NCI-H146 (cell line): ENCODE data around the gene YAP1.
"Not testable (repeated sequence)": the region's sequence is repeated elsewhere in the genome, so short reads cannot be mapped to it uniquely, and the experiment has no call there.

Experiments used
- DNase-seq: peaks from one replicate; lab custom pipeline; 2025; lab: John Stamatoyannopoulos, UW

YAP1 gene

DNA sequence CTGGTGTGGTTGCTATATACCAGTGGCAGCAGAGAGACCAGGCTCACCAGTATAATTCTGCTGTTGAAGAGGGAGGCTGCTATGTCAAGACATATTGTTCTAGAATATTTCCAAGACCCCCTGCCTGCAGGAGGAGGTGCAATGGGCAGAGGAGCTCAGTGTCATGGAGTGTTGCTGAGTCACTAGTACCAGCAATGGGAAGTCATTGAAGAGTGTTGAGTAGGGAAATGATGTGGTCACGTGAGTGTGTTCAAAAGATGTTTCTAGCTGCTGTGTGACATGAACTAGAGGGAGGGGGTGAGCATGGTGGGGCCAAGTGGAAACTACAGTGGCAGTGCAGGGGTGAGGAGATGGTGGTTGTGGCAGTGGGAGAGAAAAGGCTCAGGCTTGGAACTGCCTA, 130.8 kb downstream of the YAP1 start:
- DNase-seq: no peak

DNA sequence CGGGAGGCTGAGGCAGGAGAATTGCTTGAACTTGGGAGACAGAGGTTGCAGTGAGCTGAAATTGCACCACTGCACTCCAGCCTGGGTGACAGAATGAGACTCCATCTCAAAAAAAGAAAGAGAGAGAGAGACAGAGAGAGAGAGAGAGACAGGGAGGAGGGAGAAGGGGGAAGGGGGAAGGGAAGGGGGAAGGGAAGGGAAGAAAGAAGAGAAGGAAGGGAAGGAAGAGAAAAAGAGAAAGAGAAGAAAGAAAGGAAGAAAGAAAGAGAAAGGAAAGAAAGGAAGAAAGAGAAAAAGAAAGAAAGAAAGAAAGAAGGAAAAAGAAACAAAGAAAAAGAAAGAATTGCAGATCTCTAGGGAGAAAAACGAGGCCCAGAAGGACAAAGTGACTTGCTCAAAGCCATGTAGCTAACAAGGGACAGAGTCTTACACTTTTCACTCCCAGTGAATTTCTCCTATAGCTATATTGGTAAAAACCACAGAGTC, 133.2 kb downstream of the YAP1 start:
- no peak for DNase-seq

DNA sequence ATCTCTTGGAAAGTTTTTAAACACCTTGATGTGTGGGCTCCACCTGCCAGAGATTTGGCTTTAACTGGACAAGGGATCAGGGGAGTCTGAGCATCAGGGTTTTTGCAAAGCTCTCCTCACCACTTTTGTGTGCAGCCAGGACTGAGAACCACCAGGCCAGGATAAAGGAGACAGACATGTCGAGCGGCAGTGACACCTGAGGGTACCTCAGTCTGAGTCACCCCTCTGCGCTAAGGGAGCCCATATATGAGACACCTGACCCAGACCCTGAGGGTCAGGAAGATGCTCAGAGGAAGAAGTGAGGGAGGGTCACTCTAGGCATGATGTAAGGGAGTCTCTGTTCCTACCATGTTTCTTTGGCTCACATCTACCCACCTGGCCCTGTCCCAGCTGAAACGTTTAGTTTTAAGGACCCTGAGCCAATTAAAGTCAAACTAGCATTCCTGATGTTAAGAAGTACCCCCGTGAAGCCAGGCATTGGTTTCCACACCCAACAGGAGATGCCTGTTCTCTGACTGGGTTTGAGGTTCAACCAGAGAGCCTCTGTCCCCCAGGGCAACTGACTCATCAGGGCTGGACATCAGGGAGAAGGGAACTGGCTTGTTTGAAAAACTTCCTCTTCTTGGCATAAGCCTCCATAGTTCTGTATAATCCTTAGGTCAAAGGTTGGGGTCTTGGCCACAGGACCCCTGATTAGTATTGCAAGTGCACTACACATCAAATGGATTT, 134.6 kb downstream of the YAP1 start:
- DNase-seq: no peak

DNA sequence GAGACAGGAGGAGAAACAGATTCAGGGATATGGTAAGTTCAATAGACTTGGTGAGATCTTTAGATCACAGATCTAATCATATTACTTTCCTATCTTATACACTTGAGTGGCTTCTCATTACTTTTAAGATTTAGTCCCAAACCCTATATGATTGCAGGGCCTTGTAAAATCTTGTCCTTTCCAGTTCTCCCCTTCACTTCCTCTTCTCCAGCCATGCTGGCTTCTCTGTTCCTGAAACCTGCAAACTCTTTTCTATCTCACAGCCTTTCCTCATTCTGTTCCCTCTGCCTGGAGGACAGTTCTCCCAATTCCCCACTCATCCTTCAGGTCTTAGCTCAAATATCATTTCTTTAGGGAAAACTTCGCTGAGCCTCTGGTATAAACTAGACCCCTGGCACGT, 141.2 kb downstream of the YAP1 start:
- no peak for DNase-seq

DNA sequence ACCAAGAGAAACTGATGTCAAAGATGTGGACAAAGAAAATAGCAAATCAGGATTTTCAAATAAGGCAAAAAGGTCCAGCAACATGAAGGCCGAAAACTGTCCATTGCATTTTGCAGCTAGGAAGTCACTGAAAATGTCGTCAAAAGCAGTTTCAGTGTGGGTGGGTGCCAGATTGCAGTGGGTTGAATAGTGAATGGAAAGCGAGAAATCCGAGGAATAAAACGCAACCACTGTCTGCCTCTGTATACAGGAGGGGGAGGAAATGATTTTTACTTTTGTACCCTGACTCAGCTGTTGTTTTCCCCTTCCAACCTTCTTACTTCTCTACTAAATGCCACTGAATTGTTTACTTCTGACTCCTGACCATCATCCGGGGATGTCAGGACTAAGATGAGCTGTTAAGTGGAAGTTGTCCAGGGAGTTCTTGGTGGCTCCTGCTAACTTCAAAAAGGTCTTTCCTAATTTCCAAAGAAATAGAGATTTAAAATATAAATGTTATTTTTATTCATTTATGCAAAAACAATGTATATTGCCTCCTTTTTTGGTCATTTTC, 142.2 kb downstream of the YAP1 start:
- DNase-seq: no peak

DNA sequence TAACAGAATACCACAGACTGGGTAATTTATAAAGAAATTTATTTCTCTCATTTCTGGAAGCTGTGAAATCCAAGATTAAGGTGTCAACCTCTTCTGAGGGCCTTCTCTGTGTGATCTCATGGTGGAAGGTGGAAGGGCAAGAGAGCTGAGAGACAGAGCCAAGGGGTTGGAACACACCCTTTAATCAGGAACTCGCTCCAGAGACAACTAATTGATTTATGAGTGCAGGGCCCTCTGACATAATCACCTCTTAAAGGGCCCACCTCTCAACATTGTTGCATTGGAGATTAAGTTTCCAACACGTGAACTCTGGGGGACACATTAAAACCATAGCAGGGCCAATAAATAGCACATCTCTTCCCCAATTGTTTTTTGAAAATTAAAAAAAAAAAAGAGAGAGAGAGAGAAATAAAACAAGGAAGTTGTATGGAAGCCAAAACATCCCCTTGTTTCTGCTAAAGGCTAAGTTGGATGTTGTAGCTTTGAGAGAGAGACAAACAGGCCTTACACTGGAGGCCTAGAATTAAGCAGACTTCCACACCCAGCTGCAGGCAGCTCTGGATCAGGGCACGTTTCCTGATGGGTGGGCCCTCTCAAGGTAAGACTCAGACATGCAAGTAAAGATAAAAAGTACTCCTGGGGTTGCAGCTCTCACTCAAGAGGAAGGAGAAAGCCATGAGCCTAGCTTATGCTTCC, 142.9 kb downstream of the YAP1 start:
- no peak for DNase-seq

DNA sequence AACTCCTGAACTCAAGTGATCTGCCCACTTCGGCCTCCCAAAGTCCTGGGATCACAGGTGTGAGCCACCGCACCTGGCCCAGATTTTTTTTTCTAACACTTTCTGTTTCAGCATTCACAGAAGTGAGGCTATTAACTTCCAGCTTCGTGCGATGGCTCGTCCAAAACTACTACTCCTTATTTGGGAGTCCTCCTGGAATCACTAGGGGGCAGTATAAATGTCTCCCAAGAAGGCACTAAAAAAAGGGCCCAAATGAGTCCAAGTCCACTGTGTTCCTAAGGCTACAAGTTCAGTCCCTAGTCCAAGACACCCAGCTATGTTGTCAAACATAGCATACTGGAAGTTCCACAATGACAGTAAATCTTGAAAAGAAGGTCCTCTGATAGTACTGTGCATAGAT, 143.8 kb downstream of the YAP1 start:
- no peak for DNase-seq

DNA sequence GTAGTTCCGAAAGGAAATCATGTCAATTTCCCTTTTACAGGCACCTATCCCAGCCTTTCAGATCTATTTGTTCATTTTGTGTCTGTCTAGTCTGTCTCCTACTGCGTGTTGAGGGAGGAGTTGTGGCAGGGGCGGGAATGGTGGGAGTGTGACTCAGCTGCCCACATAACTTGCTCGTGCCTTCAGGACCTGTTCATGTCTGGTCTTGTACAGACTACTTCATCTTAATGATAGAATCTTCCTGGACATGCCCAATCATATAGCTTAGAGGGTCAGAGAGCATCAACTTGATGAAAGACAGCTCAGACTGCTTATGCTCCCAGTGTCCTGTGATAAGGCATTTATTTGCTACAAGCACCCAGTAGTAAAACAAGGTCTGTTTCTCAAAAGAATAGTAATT, 146.0 kb downstream of the YAP1 start:
- DNase-seq: no peak

DNA sequence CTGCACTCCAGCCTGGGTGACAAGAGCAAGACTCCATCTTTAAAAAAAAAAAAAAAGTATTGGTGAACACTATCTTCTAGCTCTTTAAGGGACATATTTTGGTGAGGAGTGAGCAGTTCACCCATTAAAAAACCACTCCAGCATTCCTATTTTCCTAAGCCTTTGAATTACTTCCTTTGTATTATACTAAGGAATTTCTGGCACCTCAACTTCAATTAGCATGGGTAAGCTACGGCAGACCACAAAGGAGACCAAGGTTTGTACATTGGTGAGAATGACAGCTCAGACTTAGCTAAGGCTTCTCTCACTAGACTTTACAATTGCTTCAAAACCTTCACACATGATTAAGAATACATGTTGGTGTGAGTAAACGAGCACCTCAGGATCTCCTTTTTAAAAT, 150.0 kb downstream of the YAP1 start:
- DNase-seq: no peak

DNA sequence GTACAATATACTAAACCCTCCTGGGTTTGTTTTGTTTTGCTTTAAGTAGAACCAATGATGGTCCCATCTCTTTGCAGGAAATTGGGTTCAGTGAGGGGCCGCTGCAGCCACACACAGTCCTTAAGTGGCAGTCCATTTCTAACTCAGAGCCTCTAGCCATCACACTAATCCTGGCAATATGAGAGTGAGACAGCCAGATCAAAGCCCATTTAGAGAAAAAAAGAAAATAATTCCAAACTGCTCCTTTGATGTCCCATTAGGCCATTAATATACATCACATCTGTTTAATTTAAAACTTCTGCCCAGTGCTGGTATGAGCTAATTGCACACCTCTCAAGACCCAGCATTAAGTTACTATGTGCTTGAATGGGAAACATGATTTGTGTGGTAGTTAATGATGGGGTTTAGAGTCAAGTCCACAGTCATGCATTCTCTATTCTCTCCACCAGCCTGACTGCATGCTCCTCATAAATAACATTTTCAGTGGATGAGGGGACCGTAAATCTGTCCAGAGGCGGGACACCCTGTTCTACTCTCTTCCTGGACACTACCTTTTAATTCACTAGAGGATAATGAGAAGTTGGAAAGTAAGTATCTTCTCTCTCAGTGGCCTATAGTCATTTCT, 153.2 kb downstream of the YAP1 start:
- DNase-seq: no peak

DNA sequence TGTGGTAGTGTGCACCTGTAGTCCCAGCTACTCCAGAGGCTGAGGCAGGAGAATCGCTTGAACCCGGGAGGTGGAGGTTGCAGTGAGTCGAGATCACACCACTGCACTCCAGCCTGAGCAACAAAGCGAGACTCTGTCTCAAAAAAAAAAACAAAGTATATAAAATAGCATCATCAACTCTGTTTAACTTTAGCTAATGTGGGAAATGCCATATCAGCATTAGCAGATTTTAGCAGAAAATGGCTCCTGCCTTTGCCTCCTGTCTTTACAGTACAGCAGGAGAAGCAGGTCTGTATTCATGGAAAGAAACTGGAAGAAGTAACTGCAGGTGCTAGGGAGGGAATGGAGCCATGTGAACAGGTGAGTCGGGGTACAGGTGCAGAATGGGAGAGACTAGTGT, 154.5 kb downstream of the YAP1 start:
- DNase-seq: not testable (repeated sequence)

DNA sequence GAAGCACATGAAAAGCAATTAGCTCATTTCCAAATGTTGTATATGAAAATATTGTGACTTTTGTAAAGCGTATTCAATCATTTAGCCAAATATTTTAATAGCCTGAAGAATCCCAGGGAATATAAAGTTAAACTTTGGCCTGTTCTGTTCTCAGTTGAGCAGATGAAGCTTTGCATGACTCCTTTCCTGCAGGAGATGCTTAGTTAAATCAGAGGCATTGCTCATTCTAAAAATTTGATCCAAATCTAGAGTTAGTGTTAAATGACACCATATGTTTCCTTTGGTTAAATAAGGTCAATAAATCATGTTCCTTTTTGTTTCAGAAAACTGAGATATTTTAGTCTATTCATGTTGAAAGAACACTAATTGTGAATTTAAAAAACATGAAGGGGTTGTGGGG, 155.9 kb downstream of the YAP1 start:
- no peak for DNase-seq

DNA sequence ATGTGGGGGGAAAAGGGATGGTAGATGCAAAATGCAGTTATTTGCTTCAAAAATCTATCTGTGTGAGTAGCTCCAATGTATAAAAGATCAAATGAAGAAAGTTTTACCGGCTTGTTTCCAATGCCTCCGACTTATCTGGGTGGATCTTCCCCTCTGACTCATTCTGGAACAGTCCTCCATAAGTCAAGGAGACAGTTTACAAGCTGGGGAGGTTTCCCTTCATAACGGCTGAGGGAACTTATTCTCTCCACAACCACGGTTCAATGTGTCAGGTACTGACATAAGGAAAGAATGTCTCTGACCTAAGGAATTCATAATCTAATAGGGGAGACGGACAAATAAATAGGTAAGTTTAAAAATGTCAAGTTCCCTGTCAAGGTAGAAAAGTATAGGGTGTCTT, 157.4 kb downstream of the YAP1 start:
- no peak for DNase-seq

DNA sequence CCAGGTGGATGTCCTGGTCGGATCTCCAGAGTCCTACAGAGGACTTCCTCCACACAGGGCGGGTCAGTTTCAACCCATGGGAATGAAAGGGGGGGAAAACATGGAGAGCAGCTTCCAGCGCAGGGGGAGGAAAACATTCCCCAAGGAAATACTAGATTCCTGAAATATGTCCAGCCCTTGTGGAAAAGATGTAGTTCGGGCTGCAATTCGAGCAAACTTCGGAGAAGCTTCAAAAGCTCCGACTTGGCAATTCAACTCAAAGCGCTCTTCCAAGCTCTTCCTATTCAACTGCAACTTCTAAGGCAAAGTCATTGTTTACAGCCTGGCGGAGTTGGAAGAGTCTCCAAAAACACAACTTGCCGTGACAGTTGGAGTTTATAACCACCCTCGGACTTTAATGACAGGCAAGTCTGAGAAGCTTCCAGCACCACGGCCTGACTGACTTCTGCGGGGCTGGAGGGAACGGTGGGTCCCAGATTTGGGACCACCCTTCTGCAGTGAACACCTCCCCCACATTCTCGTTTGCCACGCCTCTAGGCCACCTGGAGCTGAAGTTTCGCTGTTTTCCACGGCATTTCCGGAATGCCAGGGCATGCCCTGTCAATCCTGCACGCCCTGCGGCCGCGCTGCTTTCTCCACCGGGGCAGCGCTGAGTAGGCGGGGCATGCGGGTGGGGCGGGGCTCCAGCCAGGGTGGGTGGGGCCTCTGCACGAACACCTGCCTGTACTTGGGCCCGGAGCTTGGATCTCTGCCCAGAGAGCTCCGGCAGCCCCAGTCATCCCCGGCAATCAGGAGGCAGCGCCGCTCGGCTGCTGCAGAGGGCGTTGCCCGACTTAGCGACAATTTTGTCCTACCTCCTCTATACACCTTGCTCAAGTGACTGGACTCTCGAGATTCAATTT, 158.1 kb downstream of the YAP1 start:
- peak; percentile 88 for DNase-seq

DNA sequence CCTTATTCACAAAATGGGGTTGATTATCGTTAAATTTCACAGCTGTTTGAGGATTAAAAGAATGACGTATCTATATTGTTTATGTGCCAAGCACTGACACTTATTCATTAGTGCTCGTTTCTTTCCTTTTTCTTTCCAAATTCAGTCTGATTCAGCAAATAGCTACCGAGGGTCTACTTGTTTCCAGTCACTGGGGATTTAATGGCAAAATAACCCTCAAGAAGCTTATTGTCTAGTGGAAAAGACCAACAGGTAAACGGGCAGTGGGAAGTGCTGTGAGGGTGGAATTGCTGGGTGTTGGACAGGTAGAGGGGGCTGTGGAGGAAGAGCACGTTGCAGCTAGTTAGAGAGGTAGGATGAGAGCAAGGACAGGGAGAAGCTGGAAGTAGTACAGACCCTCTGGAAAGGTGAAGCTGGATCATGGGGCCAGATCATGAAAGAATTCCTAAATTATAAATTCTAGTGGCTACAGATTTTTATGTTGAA, 158.8 kb downstream of the YAP1 start:
- no peak for DNase-seq

DNA sequence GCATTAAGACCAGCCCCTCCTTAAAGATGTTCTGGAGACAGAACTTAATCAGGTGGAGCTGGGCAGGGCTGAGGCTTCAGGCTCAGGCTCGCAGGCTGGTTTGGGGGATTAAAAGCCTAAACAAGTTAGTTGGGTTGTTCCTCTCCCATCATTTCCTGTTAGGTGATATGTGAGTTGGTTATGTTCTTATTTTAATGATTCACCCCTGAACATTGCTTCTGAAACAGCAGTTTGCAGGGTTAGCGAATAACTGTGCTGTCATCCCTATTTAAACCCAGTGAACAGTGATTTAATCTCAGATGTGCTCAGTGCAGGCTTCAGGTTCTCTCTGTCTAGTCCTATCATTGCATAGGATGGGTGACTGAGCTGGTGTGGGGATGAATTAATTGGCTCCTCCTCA, 159.7 kb downstream of the YAP1 start:
- DNase-seq: no peak

DNA sequence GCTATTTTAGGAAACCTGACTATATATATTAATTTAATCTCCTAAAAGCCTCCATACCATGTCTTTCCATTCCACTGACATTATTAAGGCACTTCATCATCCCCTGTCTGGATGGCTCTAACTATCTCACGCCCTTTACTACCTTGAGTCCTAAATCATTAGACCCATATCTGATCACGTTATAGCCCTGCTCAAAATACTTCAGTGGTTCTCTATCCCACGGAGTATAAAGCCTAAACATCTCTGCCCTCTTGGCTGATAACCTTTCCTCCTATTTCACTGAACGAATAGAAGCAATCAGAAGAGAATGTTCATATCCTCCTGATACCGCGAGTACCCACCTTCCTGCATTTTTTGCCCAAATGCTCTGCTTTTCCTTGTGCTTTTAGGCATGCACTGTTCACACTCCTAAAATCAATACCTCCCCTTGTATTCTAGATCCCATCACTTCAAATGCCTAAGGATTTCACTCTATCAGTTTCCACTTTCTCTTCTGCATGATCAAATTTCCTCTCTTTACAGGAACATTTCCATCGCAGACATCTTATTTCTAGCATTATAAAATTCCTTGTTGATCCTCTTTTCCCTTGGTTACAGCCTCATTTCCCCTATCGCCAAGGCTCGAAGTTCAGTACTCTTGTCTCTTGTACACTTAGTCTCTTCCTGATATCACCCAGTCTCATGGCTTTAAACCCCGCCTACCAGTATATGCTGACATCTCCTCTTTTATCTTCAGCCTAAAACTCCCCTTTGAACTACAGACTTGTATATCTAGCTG, 162.0 kb downstream of the YAP1 start:
- no peak for DNase-seq

DNA sequence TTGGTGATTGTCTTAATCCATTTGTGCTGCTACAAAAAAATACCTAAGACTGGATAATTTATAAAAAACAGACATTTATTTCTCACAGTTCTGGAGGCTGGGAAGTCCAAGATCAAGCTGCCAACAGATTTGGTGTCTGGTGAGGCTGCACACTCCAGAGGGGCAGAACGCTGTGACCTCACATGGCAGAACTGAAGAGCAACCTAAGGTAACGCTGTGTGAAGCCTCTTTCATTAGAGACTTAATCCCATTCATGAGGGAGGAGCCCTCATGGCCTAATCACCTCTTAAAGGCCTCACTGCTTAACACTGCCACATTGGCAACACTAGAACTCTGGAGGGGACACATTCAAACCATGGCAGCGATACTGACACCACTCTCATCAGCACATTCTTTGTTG, 164.4 kb downstream of the YAP1 start:
- no peak for DNase-seq

DNA sequence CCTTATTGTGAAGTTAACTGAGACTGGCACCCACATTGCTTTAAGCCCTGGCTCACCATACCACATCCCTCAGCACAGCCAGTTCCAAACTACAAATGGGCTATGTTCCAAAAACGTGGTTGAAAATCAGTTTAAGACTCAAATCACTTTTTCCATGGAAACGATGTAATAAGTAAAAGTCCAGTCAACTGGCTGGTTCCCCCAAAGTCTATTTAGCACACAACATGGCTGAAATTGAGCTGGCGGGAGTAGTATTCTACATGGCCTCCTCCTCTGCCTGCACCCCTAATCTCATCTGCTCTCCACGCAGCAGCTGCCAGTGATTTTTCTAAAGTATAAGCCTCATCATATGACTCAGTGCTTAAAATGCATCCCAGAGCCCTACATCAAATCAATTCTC, 166.1 kb downstream of the YAP1 start:
- no peak for DNase-seq

DNA sequence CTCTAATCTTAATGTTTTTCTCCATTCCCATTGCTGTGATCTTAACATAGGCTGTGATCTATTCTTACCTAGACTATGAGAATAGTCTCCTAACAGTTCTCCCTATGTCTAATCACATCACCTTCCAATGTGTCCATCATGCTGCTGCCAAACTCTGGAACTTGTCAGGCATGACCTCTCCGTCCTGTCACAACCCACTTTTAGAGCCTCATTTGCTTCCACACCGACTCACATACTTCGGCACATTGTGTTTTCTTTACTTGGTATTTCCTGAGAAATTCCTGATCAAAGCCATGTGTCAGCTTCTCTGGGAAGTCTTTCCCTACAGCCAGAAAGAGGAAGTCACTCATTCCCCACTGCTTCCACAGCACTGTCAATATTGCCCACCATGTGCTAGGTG, 166.5 kb downstream of the YAP1 start:
- DNase-seq: no peak

DNA sequence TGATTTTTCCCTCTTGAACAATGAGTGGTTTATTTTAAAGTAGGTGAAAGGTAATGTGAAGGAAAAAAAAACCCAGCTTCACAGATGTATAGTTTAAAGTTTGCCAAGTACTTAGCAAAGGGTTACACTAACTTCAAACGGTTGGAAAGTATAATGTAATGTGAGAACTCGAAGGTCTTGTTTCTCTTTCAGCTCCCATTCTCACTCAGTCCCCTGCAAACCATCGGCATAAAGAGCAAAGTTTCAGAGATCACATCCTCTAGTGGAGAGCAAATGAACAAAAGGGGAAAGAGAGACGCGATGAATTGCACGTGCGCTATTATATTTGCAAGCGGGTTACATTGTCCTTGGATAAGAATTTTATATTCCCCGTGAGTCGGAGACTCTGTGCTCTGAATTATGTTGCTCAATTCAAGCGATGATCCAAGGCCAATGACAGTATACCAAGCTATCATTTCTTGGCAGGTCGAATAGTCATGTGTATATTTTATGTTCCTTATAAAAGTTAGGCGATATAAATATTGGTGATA, 169.5 kb downstream of the YAP1 start:
- no peak for DNase-seq
